GM19438 (cell line): Measurements from ENCODE around the gene DTD1.
A peak's percentile ranks its signal among the peaks of the same experiment; 100 is the strongest.
"Not testable (repeated sequence)": the region's sequence is repeated elsewhere in the genome, so short reads cannot be mapped to it uniquely, and the experiment has no call there.

ENCODE experiments used
- ATAC-seq: cut with Tn5 transposase; IDR thresholded peaks from one replicate; pipeline ENCODE4 v1.9.1; 2021; ENCODE audit warnings: low read depth; ENCODE audit not compliant: unreplicated experiment

The DTD1 gene

DNA sequence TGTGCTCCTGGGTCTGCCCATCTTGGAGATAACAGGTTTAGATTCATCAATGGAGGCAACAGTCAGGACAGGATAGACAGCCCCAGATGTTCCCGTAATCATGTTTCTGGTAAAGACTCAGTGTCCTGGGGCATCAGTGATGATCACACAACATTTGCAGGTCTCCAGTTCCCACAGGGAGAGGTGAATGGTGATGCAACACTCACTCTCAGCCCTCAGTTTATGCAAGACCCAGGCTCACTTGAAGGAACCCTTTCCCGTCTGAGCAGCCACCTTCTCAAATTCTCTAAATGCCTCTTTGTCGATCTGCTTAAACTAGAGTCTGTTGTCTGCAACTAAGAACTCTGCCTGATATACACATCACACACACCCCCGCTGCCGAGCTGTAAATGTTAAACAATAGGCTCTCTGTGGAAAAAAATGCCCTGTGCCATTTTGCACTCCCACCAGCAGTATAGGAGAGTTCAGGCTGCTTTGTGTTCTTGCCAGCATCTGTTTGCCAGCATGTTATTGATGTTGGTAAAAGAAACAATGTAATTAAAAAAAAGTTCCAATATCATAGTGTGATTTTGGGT lies 195.6 kb downstream of the DTD1 start:
- ATAC-seq = no peak

DNA sequence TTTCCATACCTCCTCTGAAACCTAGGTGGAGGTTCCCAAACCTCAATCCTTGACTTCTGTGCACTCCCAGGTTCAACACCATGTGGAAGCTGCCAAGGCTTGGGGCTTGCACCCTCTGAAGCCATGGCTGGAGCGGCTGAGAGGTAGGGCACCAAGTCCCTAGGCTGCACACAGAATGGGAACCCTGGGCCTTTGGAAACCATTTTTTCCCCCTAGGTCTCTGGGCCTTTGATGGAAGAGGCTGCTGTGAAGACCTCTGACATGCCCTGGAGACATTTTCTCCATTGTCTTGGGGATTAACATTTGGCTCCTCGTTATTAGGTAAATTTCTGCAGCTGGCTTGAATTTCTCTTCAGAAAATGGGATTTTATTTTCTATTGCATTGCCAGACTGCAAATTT lies 199.2 kb downstream of the DTD1 start:
- ATAC-seq = not testable (repeated sequence)

DNA sequence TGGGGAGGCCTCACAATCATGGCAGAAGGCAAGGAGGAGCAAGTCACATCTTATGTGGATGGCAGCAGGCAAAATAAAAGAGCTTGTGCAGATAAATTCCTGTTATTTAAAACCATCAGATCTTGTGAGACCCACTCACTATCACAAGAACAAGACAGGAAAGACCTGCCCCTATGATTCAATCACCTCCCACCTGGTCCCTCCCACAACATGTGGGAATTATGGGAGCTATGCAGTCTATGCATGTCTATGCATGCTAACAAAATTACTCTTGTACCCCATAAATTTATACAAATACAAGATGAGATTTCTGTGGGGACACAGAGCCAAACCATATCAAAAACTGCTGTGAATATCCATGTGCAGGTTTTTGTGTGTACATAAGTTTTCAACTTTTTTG lies 200.2 kb downstream of the DTD1 start:
- no peak for ATAC-seq

DNA sequence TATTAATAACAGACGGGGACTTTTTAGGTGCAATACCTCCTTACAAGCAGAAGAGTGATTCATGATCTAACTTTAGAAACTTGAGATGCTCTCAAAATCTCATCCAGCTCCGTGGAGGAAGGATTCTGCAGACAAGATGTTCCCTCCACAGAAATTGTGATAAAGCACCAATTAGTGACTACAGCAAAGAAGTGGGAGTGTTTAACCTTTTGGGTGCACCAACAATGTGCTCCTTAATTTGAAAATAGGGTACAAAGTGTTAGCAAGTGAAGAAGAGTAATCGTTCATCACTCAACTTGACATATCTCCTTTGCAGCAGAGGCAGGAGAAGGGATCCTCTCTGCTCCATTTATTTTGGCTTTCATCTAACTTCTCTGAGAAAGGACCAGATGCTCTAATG lies 202.9 kb downstream of the DTD1 start:
- no peak for ATAC-seq

DNA sequence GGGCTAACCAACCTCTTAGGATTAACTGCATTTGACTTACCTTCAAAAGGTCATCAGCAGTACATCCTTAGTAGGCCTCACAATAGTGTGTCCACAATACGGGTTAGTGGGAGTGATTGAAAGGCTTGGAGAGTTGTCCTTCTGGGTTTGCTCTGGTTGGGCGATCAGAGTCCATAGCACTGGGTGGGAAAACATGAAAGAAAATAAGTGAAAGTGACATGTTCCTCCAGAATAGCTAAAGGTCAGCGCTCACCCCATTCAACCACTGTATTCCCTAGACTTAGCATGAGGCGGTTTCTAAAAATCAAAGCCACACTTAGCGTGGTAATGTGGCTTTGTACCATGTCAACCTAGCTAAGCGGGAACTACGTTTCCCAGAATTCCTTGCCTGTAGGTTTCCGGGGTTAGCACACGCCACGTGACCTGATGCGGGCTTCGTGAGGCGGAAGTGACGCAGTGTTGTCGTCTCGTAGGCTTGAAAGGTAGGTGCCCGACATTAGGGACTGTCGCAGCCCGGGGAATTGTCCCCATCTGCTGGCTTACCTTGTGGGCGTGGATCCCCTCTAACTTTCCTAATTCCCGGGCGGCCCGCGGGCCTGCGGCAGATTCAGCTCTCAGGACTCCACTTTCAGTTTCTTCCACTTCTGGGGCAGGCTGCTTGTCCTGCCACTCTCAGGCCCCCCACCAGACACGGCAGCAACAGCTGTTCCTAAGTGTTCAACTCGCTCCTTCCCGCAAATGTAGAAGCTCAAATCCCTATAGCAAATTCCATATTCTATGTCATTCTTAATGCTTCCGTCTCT lies 206.0 kb downstream of the DTD1 start:
- ATAC-seq = peak; percentile 99

DNA sequence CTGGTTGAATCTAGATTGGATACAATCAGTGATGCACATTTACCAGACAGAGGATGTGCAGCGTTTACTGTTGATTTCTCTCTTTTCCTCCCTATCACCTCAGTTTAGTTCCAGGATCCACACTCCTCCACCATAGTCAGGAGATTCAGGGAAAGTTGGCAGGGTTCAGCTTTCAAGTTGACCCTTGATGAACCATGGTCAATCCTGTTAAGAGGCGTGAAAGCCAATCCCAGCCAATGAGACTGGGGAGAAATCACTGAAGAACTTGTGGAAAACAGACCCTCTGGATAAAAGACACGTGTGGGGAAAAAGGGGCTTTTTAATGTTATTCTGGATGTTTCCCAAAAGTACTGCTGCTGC lies 206.6 kb downstream of the DTD1 start:
- ATAC-seq = peak; percentile 10

DNA sequence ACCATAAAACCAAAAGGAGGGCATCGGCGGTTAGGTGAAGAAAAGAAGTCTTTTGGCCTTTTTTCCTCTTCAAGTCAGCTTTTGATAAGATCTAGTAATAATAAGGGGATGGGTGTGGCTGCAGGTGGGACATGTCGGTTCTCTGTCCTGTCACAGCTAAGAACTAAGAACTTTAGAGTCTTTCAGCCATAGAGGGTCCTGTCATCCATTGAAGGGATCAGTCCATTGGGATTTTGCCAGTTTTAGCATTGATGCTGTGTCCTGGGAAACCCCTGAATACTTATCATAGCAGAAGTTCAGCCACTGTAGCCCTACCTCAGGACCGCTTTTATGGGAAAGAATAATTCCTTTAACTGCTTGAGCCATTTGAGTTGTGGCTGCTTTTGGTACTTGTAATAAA lies 207.5 kb downstream of the DTD1 start:
- no peak for ATAC-seq

DNA sequence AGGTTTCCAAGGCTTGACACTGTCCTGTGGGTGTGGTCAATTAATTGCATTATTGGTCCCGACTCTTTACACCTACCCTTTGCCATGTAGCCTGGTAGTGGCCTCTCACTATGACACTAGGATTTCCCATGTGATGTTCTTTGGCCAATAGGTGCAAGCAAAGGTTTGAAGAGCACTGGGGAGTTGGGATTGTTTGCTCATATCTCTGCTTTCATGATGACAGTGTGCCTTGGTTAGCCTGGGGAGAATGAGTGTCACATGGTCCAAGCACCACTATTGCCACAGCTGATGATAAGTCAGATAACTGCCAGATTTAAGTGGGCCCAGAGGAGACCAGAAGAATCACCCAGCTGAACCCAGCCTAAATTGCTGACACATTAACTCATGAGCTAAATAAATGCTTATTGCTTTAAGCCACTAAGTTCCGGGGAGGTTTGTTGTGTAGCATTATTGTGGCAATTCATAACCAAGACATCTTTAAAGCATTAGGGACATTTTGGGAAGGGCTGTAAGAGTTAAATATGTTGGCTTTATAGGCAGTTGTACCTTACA lies 208.5 kb downstream of the DTD1 start:
- no peak for ATAC-seq

DNA sequence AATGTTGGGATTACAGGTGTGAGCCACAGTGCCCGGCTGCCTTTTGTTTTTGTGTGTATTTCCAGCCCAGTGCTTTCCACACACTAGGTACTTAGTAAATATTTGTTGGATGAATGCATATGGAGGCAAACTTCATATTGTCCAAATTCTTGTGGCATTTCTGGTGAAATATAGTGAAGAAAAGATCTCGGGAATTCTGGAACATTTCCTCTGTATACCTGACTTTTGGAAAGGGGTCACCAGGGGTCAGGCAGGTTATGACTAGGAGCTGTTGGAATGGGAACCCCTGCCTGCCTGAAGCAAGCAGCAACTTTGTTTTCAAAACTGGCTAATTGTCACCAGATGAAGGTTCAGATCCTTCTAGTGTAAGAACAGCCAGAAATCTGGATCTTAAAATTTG lies 213.7 kb downstream of the DTD1 start:
- no peak for ATAC-seq

DNA sequence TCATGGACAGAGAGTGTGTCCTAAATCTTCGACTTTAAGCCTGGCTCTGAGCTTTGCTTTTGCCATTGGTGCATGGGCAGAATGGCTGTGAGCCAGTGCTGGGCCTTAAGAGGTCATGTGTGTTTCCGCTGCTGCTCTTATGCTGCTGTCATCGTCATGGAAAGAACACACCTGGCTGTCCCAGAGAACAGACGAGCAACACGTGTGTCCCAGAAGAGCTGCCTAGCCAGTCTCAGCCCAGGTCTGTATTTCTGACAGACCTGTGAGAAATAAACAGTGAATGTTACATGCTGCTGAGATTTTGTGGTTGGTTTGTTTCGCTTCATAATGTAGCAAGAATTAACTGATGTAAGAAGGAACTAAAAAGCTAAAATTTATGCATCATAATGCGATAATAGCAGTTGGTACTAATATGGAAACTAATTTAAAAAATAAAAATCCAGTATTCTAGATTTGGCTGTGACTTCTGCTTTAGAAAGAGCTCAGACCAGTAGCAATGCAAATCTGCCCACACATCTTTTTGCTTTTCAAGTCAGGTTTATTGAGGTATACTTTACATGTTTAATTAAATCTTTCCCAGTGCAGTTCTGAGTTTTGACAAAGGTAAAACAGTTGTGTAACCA lies 214.3 kb downstream of the DTD1 start:
- no peak for ATAC-seq

DNA sequence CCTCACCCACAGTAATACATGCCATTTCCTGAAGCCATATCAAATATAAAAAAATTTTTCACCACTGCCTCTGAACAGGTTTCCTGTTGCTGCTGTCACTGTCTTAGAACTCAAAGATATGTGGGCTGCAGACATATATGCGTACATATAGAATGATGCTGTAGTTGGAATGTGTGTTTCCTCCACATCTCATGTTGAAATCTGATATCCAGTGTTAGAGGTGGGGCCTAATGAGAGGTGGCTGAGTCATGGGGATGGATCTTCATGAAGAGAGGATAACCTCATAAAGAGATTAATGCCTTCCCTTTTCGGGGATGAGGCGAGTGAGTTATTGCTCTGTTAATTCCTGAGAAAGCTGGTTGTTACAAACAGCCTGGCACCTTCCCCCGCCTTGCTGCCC lies 218.0 kb downstream of the DTD1 start:
- ATAC-seq = no peak

DNA sequence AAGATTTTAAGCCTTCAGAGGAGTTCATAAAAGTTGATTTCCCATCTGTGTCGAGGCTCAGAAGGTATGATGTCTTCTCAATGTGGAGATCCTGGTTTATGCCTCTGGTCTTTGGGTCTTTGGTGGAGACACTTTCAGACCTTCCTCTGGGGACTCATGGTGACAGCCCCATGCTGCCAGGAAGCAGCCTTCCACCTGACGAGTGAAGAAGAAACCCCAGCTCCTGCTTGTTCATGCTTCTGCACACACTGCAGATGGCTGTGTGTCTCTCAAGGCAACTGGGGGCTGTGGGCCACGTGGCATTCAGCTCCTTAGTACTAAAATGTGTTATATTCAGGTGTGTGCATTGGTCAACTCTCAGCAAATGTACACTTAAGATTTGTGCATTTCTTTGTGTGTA lies 220.9 kb downstream of the DTD1 start:
- ATAC-seq = no peak

DNA sequence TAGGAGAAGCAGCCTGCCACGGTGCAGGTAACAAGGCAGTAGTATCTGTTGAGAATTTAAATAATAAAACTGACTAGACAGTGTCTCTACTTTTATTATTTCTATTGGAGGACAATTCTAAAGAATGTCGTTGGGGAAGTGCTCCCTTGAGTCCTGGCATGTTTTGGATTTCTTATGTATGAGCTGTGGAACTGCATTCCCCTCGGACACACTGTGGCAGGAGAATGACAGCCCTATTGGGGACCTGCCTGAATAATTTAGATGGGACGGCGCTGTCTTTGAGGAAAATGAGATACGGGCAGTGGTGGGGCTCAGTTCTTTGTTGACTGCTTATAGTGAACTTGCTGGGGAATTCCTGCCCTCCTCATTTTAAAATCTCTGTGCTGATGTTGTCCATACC lies 223.3 kb downstream of the DTD1 start:
- no peak for ATAC-seq

DNA sequence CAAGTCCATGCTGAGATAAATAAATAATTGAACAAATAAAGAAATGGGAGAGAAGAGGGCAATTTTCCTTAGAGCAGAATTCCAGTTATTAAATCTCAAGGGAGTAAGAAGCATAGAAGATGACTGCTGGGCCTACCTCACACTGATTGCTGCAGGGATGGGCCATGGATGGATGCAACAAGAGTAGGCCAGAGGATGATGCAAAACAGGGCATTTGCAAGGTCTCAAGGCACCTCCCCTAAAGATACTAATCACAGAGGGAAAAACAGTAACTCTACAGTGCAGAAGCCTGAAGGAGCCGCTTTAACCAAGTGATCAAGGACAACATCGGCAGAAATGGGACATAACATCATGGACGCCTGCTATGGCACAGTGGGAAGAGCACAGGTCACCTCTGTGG lies 224.1 kb downstream of the DTD1 start:
- ATAC-seq = no peak

DNA sequence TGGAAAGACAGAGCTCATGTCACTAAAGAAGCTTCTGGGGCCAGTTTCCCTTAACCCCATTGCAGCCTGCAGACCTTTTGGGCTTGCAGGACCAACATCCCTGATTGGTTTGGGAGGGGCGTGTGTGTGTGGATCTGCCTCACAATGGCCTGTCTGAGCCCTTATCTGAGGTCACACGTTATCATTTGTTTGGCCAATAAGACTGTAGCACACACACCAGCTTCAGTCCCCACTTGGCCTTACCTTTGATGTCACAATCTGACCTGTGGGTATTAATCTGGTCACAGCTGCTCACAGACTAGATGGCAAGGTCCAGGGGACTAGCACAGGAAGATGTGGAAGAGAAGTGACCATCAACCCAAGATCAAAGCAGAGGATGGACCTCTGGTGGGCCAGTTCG lies 225.6 kb downstream of the DTD1 start, which contains the start of gene SCP2D1:
TSS of gene SCP2D1 (plus strand) at position 301 of the 400 bp plus-strand sequence. CDS start at position 334, 33 bp downstream.
- ATAC-seq = no peak

DNA sequence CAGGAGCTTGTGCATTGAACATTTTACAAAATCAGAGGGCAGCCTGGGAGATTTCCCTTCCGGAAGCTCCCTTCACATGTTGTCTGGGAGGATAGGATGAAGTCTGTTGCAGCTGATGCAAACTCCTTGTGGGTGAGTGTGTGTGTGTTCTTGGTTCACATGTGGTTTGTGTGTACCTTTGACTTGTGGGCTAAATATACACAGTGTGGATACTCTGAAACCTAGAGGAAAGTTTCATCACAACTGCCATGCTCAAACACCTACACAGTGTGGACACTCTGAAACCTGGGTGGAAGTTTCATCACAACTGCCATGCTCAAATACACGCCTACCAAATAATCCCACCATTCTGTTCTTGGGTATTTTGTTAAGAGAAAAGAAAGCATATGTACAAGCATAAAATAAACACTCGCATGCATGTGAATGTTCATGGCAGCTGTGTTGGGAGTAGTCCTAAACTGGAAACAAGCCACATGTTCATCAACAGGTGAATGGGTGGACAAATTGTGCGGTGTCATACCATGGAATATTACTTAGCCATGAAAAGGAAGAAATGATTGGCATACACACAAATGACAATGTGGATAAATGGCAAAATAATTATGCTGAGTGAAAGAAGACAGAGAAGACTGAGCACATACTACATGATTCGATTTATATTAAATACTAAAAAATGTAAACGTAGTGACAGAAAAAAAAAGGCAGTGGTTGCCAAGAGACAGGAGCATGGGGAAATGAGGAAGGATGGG lies 227.5 kb downstream of the DTD1 start:
- no peak for ATAC-seq
